NCI-H2196 treated with DMSO at 0.1 percent for 48 hours (cell line): ENCODE data around the gene PROC.

ENCODE experiments used
- DNase-seq: peaks from one replicate; lab custom pipeline; 2025; ENCODE audit not compliant: unreplicated experiment; lab: John Stamatoyannopoulos, UW

The PROC gene

GRCh38 chr2:127413200-127413599 is 5.0 kb upstream of the PROC start:
- DNase-seq: no peak

- no peak for DNase-seq
These were observed 4.2 kb upstream of the PROC start for GRCh38 chr2:127413782-127414637.

GRCh38 chr2:127414638-127415592 is 3.3 kb upstream of the PROC start:
- DNase-seq: no peak

GRCh38 chr2:127415593-127416505 is 2.4 kb upstream of the PROC start:
- no peak for DNase-seq

- DNase-seq: no peak
These were observed 1.7 kb upstream of the PROC start for GRCh38 chr2:127416506-127417001.

GRCh38 chr2:127417406-127417805 is 821 bp upstream of the PROC start:
- DNase-seq: no peak

- DNase-seq: no peak
These were observed 844 bp downstream of the PROC start for GRCh38 chr2:127419112-127419430.

- no peak for DNase-seq
These were observed 1.3 kb downstream of the PROC start for GRCh38 chr2:127419448-127420038.

- DNase-seq: no peak
These were observed 2.0 kb downstream of the PROC start for GRCh38 chr2:127420039-127420864.

GRCh38 chr2:127421116-127421800 is 3.0 kb downstream of the PROC start:
- no peak for DNase-seq

- no peak for DNase-seq
These were observed 3.8 kb downstream of the PROC start for GRCh38 chr2:127421871-127422558.

- DNase-seq: peak; percentile 19
These were observed 4.6 kb downstream of the PROC start for GRCh38 chr2:127422559-127423477.

- DNase-seq: peak; percentile 9
These were observed 5.2 kb downstream of the PROC start for GRCh38 chr2:127423478-127423843.

GRCh38 chr2:127423880-127424279 is 5.7 kb downstream of the PROC start:
- DNase-seq: no peak

GRCh38 chr2:127424598-127425520 is 6.6 kb downstream of the PROC start:
- no peak for DNase-seq
